Keratinocyte (primary cell): ENCODE data around the gene NDUFS7. TPM values are rescaled to one million over a fixed set of nuclear protein-coding genes. Genes with fewer than 3 reads are reported as not detected.

ENCODE experiments used
- DNase-seq: peaks from one replicate; pipeline ENCODE4 v3.0.0-alpha.2; 2011; ENCODE audit warnings: low read depth, missing footprints, low spot score
- FAIRE-seq: peaks from 2 replicates; lab custom pipeline; 2011; peaks lifted over from hg19 to GRCh38; lab: Jason Lieb, UNC
- H2AFZ ChIP-seq: 2 replicates; pipeline ENCODE4 v1.6.0; 2012; ENCODE audit warnings: low read length, control low read depth, inconsistent platforms; ENCODE audit not compliant: control insufficient read depth
- H3K27ac ChIP-seq: 2 replicates; pipeline ENCODE4 v1.5.1; 2011; ENCODE audit warnings: low read length; ENCODE audit not compliant: control insufficient read depth, insufficient read depth
- H3K27me3 ChIP-seq: 3 replicates; pipeline ENCODE4 v1.6.0; 2011; ENCODE audit warnings: low read length; ENCODE audit not compliant: control insufficient read depth, insufficient read depth; ENCODE audit errors: extremely low read depth
- H3K36me3 ChIP-seq, 2 experiments: 2 replicates in 1 of 2; 3 replicates in 1 of 2; pipeline ENCODE4 v1.5.1; 2011; ENCODE audit warnings: low read length in 2 of 2, mild to moderate bottlenecking in 1 of 2; ENCODE audit not compliant: control insufficient read depth in 2 of 2, insufficient read depth in 2 of 2; ENCODE audit errors: extremely low read depth in 1 of 2
- H3K4me1 ChIP-seq: 3 replicates; pipeline ENCODE4 v1.5.1; 2011; ENCODE audit warnings: low read length; ENCODE audit not compliant: control insufficient read depth, insufficient read depth; ENCODE audit errors: extremely low read depth
- H3K4me2 ChIP-seq: 3 replicates; pipeline ENCODE4 v1.6.0; 2011; ENCODE audit warnings: low read depth, low read length; ENCODE audit not compliant: control insufficient read depth, insufficient read depth; ENCODE audit errors: extremely low read depth
- H3K4me3 ChIP-seq, 3 experiments: fragments of 200-600 bp in 1 of 3; sonication (generic) in 1 of 3; 2 replicates in 2 of 3; 3 replicates in 1 of 3; pipeline ENCODE4 v1.5.1; 2011 to 2016; ENCODE audit warnings: low read length in 3 of 3, mild to moderate bottlenecking in 3 of 3, control low read depth in 2 of 3, inconsistent platforms in 1 of 3, low read depth in 1 of 3, mixed read lengths in 1 of 3, mixed run types in 1 of 3, moderate library complexity in 1 of 3; ENCODE audit not compliant: control insufficient read depth in 2 of 3, insufficient read depth in 2 of 3; ENCODE audit errors: extremely low read depth in 1 of 3
- H3K79me2 ChIP-seq: 2 replicates; pipeline ENCODE4 v1.6.0; 2012; ENCODE audit warnings: low read length; ENCODE audit not compliant: control insufficient read depth, insufficient read depth
- H3K9ac ChIP-seq: 3 replicates; pipeline ENCODE4 v1.6.0; 2011; ENCODE audit warnings: low read length; ENCODE audit not compliant: control insufficient read depth, insufficient read depth; ENCODE audit errors: extremely low read depth
- H3K9me1 ChIP-seq: 3 replicates; pipeline ENCODE4 v1.6.0; 2011; ENCODE audit warnings: low read length; ENCODE audit not compliant: control insufficient read depth, insufficient read depth; ENCODE audit errors: extremely low read depth
- H3K9me3 ChIP-seq: 2 replicates; pipeline ENCODE4 v1.5.1; 2012; ENCODE audit warnings: low read depth, low read length; ENCODE audit not compliant: control insufficient read depth
- H4K20me1 ChIP-seq: 3 replicates; pipeline ENCODE4 v1.6.0; 2011; ENCODE audit warnings: low read length; ENCODE audit not compliant: control insufficient read depth, insufficient read depth; ENCODE audit errors: extremely low read depth
- EZH2 ChIP-seq: IDR thresholded peaks from one replicate; pipeline ENCODE4 v1.6.1; 2012; ENCODE audit warnings: inconsistent platforms, mild to moderate bottlenecking, low read length, moderate library complexity
- dilution Hi-C: fragments of 300-500 bp; cut with MboI; formaldehyde crosslinking; loops from one replicate; pipeline ENCODE4 v1.7.0; 2020; ENCODE audit warnings: low sequenced_read_pairs; ENCODE audit not compliant: extremely low pct_ligation_motif_present
- polyA plus RNA-seq, 5 experiments: library from polyadenylated mRNA; depleted of rRNA in 3 of 5; stranded (reverse) in 3 of 5; stranded (forward) in 1 of 5; unstranded in 1 of 5; fragments of >200 nt; gene quantifications; 1 replicate in 1 of 5; 2 replicates in 3 of 5; 3 replicates in 1 of 5; pipeline versions ENCODE4 v1.2.1 to v1.2.3, GENCODE V29; 2011 to 2012; ENCODE audit warnings: missing spikeins in 2 of 5, low read depth in 1 of 5, low replicate concordance in 1 of 5
- TF ChIP-seq, protein P1 (sequence below), 3 experiments: IDR thresholded peaks in 1 of 3; conservative IDR thresholded peaks in 1 of 3; optimal IDR thresholded peaks in 1 of 3; 2 replicates in 2 of 3; 3 replicates in 1 of 3; pipeline versions ENCODE3 to v1.5.1; 2011; ENCODE audit warnings: low read length in 3 of 3, mild to moderate bottlenecking in 3 of 3, moderate library complexity in 2 of 3, control low read depth in 1 of 3, inconsistent platforms in 1 of 3; ENCODE audit not compliant: insufficient read depth in 2 of 3; ENCODE audit errors: extremely low read depth in 1 of 3

NDUFS7 gene
- polyA plus RNA-seq, 1 donor (not counting 4 experiments of a cell fraction or from before 2014, with no cell fraction given) = 23.2 TPM

- Histone ChIP-seq H3K27ac (no peak overlapping the region), H3K4me1 (peaks cover 20% of the 10 kb centered on the region), H3K9ac (no peak overlapping the region), H3K9me1 (peaks cover 3% of the 10 kb centered on the region), H4K20me1 (peaks cover 34% of the 10 kb centered on the region), H2AFZ (no peak overlapping the region), H3K36me3 (peaks cover 46 to 75% of the 10 kb centered on the region in 2 experiments), H3K27me3 (no peaks in the 10 kb centered on the region), H3K4me2 (no peak overlapping the region), H3K4me3 (no peak overlapping the region), H3K79me2 (peaks cover 81% of the 10 kb centered on the region), H3K9me3 (no peaks in the 10 kb centered on the region)
- dilution Hi-C loops = no loop called here
- TF ChIP-seq, protein P1, sequence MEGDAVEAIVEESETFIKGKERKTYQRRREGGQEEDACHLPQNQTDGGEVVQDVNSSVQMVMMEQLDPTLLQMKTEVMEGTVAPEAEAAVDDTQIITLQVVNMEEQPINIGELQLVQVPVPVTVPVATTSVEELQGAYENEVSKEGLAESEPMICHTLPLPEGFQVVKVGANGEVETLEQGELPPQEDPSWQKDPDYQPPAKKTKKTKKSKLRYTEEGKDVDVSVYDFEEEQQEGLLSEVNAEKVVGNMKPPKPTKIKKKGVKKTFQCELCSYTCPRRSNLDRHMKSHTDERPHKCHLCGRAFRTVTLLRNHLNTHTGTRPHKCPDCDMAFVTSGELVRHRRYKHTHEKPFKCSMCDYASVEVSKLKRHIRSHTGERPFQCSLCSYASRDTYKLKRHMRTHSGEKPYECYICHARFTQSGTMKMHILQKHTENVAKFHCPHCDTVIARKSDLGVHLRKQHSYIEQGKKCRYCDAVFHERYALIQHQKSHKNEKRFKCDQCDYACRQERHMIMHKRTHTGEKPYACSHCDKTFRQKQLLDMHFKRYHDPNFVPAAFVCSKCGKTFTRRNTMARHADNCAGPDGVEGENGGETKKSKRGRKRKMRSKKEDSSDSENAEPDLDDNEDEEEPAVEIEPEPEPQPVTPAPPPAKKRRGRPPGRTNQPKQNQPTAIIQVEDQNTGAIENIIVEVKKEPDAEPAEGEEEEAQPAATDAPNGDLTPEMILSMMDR (optimal IDR thresholded peaks at IDR 0.05 in 1 of 3, IDR thresholded peaks at IDR 0.05 in 1 of 3, conservative IDR thresholded peaks at IDR 0.05 in 1 of 3; ENCODE audit: extremely low read depth in 1 of 3, insufficient read depth in 2 of 3, low read length in 3 of 3) = no peak
- TF ChIP-seq EZH2 = no peak
- DNase-seq = no peak
- no peak for FAIRE-seq
These were observed 38.2 kb downstream of the NDUFS7 start for GRCh38 chr19:1421958-1422305.

GRCh38 chr19:1422360-1422759, 38.7 kb downstream of the NDUFS7 start:
- no peak for DNase-seq
- Histone ChIP-seq H3K4me1 (peaks cover 17% of the 10 kb centered on the region), H4K20me1 (peaks cover 30% of the 10 kb centered on the region), H3K79me2 (peaks cover 80% of the 10 kb centered on the region), H3K9ac (no peak overlapping the region), H3K4me2 (no peak overlapping the region), H3K27me3 (no peaks in the 10 kb centered on the region), H2AFZ (no peak overlapping the region), H3K4me3 (no peak overlapping the region), H3K27ac (no peak overlapping the region), H3K9me3 (no peaks in the 10 kb centered on the region), H3K9me1 (peaks cover 3% of the 10 kb centered on the region), H3K36me3 (peaks cover 45 to 75% of the 10 kb centered on the region in 2 experiments)
- TF ChIP-seq EZH2 = no peak
- TF ChIP-seq, protein P1 (optimal IDR thresholded peaks at IDR 0.05 in 1 of 3, IDR thresholded peaks at IDR 0.05 in 1 of 3, conservative IDR thresholded peaks at IDR 0.05 in 1 of 3; ENCODE audit: extremely low read depth in 1 of 3, insufficient read depth in 2 of 3, low read length in 3 of 3) = no peak
- FAIRE-seq = no peak
- dilution Hi-C loops = no loop called here
